Tibial artery (tissue), 4 donors: ENCODE measurements around the gene POU2F1.

Source experiments
- DNase-seq, 2 donors: peaks; one replicate each; pipeline ENCODE4 v3.0.0-alpha.2; 2019
- H3K27ac ChIP-seq, 2 donors: fragments of 200-600 bp; sonication (generic) in 1 of 2; 1 replicate in 1 of 2; 2 replicates in 1 of 2; pipeline ENCODE4 v1.5.1; 2018 to 2019; ENCODE audit warnings: mild to moderate bottlenecking in 1 of 2
- H3K27me3 ChIP-seq, 2 donors: fragments of 200-600 bp; sonication (generic) in 1 of 2; one replicate each; pipeline versions ENCODE4 v1.5.1 to v1.6.0; 2016 to 2019
- H3K36me3 ChIP-seq, 3 donors: fragments of 200-600 bp; sonication (generic) in 2 of 3; one replicate each; pipeline ENCODE4 v1.5.1; 2016 to 2019; ENCODE audit warnings: mild to moderate bottlenecking in 2 of 3
- H3K4me1 ChIP-seq, 4 donors: fragments of 200-600 bp; sonication (generic) in 2 of 4; 1 replicate in 3 of 4; 2 replicates in 1 of 4; pipeline ENCODE4 v1.5.1; 2016 to 2019
- H3K4me3 ChIP-seq, 2 donors: fragments of 200-600 bp; sonication (generic) in 1 of 2; 1 replicate in 1 of 2; 2 replicates in 1 of 2; pipeline ENCODE4 v1.5.1; 2018 to 2019; ENCODE audit warnings: mild to moderate bottlenecking in 2 of 2
- H3K9me3 ChIP-seq, 3 donors: fragments of 200-600 bp; sonication (generic) in 1 of 3; one replicate each; pipeline ENCODE4 v1.5.1; 2016 to 2019
- CTCF ChIP-seq, 2 experiments: fragments of 200-600 bp in 1 of 2; fragments of 450-650 bp in 1 of 2; IDR thresholded peaks; one replicate each; pipeline ENCODE4 v1.5.1; 2017 to 2019; ENCODE audit warnings: antibody characterized with exemption in 2 of 2, mild to moderate bottlenecking in 1 of 2, moderate library complexity in 1 of 2
- intact Hi-C: fragments of 100-400 bp; cut with DNase I; formaldehyde crosslinking; loops from one replicate; pipeline ENCODE4 v1.15.0; 2023; ENCODE audit warnings: low total_unique reads

POU2F1 gene

GRCh38 chr1:167247754-167248153 is 27.1 kb downstream of the POU2F1 start:
- no peaks in the 10 kb centered on the region for H3K9me3 ChIP-seq
- peaks cover 0 to 33% (median 0%) of the 10 kb centered on the region in 4 donors for H3K4me1 ChIP-seq
- no peaks in the 10 kb centered on the region for H3K36me3 ChIP-seq
- no peak overlapping the region for H3K27ac ChIP-seq
- TF ChIP-seq CTCF (IDR thresholded peaks at IDR 0.05): no peak
- H3K27me3 ChIP-seq: no peaks in the 10 kb centered on the region
- H3K4me3 ChIP-seq: no peak overlapping the region
- DNase-seq: no peak
- intact Hi-C loops: no loop called here

- intact Hi-C loops: no loop called here
- Histone ChIP-seq H3K9me3 (no peaks in the 10 kb centered on the region), H3K36me3 (no peaks in the 10 kb centered on the region), H3K27ac (no peak overlapping the region), H3K4me3 (no peak overlapping the region), H3K27me3 (no peaks in the 10 kb centered on the region), H3K4me1 (peaks cover 0 to 33% (median 0%) of the 10 kb centered on the region in 4 donors)
- no peak for TF ChIP-seq CTCF (IDR thresholded peaks at IDR 0.05)
- DNase-seq: no peak
Measured at GRCh38 chr1:167248707-167249642, 28.3 kb downstream of the POU2F1 start.

- H3K4me1 ChIP-seq: peaks cover 0 to 33% (median 2%) of the 10 kb centered on the region in 4 donors
- no peak overlapping the region for H3K4me3 ChIP-seq
- intact Hi-C loops: no loop called here
- H3K27ac ChIP-seq: no peak overlapping the region
- no peaks in the 10 kb centered on the region for H3K36me3 ChIP-seq
- TF ChIP-seq CTCF (IDR thresholded peaks at IDR 0.05): no peak
- DNase-seq: no peak
- H3K27me3 ChIP-seq: no peaks in the 10 kb centered on the region
- no peaks in the 10 kb centered on the region for H3K9me3 ChIP-seq
Measured at GRCh38 chr1:167249702-167250101, 29.0 kb downstream of the POU2F1 start.

GRCh38 chr1:167250482-167250881 is 29.8 kb downstream of the POU2F1 start:
- Histone ChIP-seq H3K4me3 (no peak overlapping the region), H3K36me3 (no peaks in the 10 kb centered on the region), H3K27ac (no peak overlapping the region), H3K27me3 (no peaks in the 10 kb centered on the region), H3K9me3 (no peaks in the 10 kb centered on the region), H3K4me1 (peaks cover 0 to 32% (median 2%) of the 10 kb centered on the region in 4 donors)
- intact Hi-C loops: no loop called here
- DNase-seq: no peak
- TF ChIP-seq CTCF (IDR thresholded peaks at IDR 0.05): no peak

GRCh38 chr1:167251472-167251871 is 30.8 kb downstream of the POU2F1 start:
- no peaks in the 10 kb centered on the region for H3K36me3 ChIP-seq
- H3K4me3 ChIP-seq: no peak overlapping the region
- H3K9me3 ChIP-seq: no peaks in the 10 kb centered on the region
- peaks cover 0 to 27% (median 2%) of the 10 kb centered on the region in 4 donors for H3K4me1 ChIP-seq
- H3K27ac ChIP-seq: no peak overlapping the region
- H3K27me3 ChIP-seq: no peaks in the 10 kb centered on the region
- intact Hi-C loops: no loop called here
- DNase-seq: no peak
- TF ChIP-seq CTCF (IDR thresholded peaks at IDR 0.05): no peak
